DOHH2 (cell line): ENCODE measurements around the gene TIPIN.

ENCODE experiments used
- H3F3A ChIP-seq: fragments of 200-600 bp; sonication (generic), shearing (Covaris generic); 2 replicates; pipeline ENCODE4 v1.6.0; 2016; ENCODE audit warnings: antibody characterized with exemption, mild to moderate bottlenecking; ENCODE audit not compliant: control insufficient read depth, insufficient read depth
- H3K27ac ChIP-seq: fragments of 200-600 bp; sonication (generic); 2 replicates; pipeline ENCODE4 v1.5.1; 2014; ENCODE audit warnings: low read depth, mild to moderate bottlenecking, low read length, moderate library complexity
- H3K27me3 ChIP-seq: fragments of 200-600 bp; sonication (generic); 2 replicates; pipeline ENCODE4 v1.6.1; 2014; ENCODE audit warnings: mild to moderate bottlenecking, low read length, mixed read lengths; ENCODE audit not compliant: control insufficient read depth
- H3K36me3 ChIP-seq: fragments of 200-600 bp; sonication (generic); 2 replicates; pipeline ENCODE4 v1.6.1; 2014; ENCODE audit warnings: mild to moderate bottlenecking, low read length, moderate library complexity, mixed read lengths; ENCODE audit not compliant: control insufficient read depth
- H3K4me1 ChIP-seq: fragments of 200-600 bp; sonication (generic); 2 replicates; pipeline ENCODE4 v1.6.1; 2014; ENCODE audit warnings: mild to moderate bottlenecking, low read length, mixed read lengths; ENCODE audit not compliant: control insufficient read depth
- H3K4me2 ChIP-seq: fragments of 200-600 bp; sonication (generic); 2 replicates; pipeline ENCODE4 v1.6.0; 2014; ENCODE audit warnings: mild to moderate bottlenecking, low read length, moderate library complexity
- H3K4me3 ChIP-seq: fragments of 200-600 bp; sonication (generic); 2 replicates; pipeline ENCODE4 v1.5.1; 2014; ENCODE audit warnings: mild to moderate bottlenecking, low read length, mixed read lengths
- H3K79me2 ChIP-seq: fragments of 200-600 bp; sonication (generic); 2 replicates; pipeline ENCODE4 v1.6.1; 2014; ENCODE audit warnings: mild to moderate bottlenecking, low read length, mixed read lengths; ENCODE audit not compliant: control insufficient read depth
- H3K9me2 ChIP-seq: fragments of 200-600 bp; sonication (generic); replicated peaks from 2 replicates; pipeline ENCODE4 v1.6.1; 2014; ENCODE audit warnings: mild to moderate bottlenecking, low read length, mixed read lengths; ENCODE audit not compliant: control insufficient read depth
- H3K9me3 ChIP-seq: fragments of 200-600 bp; sonication (generic); 2 replicates; pipeline ENCODE4 v1.6.1; 2014; ENCODE audit warnings: antibody characterized with exemption, low read length, mixed read lengths; ENCODE audit not compliant: control insufficient read depth, insufficient read depth
- H4K20me1 ChIP-seq: fragments of 200-600 bp; sonication (generic); 2 replicates; pipeline ENCODE4 v1.6.0; 2014; ENCODE audit warnings: low read depth, mild to moderate bottlenecking, antibody characterized with exemption, low read length, moderate library complexity; ENCODE audit not compliant: control insufficient read depth, insufficient read depth
- CTCF ChIP-seq: fragments of 200-600 bp; sonication (generic); IDR thresholded peaks from one replicate; pipeline ENCODE4 v1.5.1; 2014; ENCODE audit warnings: antibody characterized with exemption, mild to moderate bottlenecking, low read depth, low read length; ENCODE audit not compliant: poor library complexity, severe bottlenecking
- EZH2phosphoT487 ChIP-seq: fragments of 200-600 bp; sonication (generic); IDR thresholded peaks from 2 replicates; pipeline ENCODE4 v1.6.1; 2017; ENCODE audit warnings: borderline replicate concordance, mild to moderate bottlenecking, antibody characterized with exemption, low read length, moderate library complexity, mixed read lengths

Gene TIPIN

GRCh38 chr15:66404532-66404931 lies 48.0 kb upstream of the TIPIN start:
- H3K9me3 ChIP-seq, result no peaks in the 10 kb centered on the region
- H3K36me3 ChIP-seq, result peaks cover 13% of the 10 kb centered on the region
- H3K27me3 ChIP-seq, result no peaks in the 10 kb centered on the region
- no peak overlapping the region for H3K27ac ChIP-seq
- peaks cover 100% of the 10 kb centered on the region for H3K79me2 ChIP-seq
- H3F3A ChIP-seq, result peaks cover 23% of the 10 kb centered on the region
- 0 out of 2 replicates have a peak overlapping the region, but pooled peaks have one; percentile 2 for H3K4me2 ChIP-seq
- H3K4me3 ChIP-seq, result no peak overlapping the region
- H3K4me1 ChIP-seq, result peaks cover 92% of the 10 kb centered on the region
- H4K20me1 ChIP-seq, result peaks cover 39% of the 10 kb centered on the region
- TF ChIP-seq EZH2phosphoT487 (no peak), CTCF (no peak)
- no peaks in the 10 kb centered on the region for H3K9me2 ChIP-seq

GRCh38 chr15:66404122-66404521 lies 47.6 kb upstream of the TIPIN start:
- peaks cover 92% of the 10 kb centered on the region for H3K4me1 ChIP-seq
- H3K4me2 ChIP-seq, result peak overlapping the region; percentile 99; the same call in 1 of the 2 replicates
- peaks cover 35% of the 10 kb centered on the region for H4K20me1 ChIP-seq

GRCh38 chr15:66403323-66403722 lies 46.8 kb upstream of the TIPIN start:
- Histone ChIP-seq H3F3A (peaks cover 23% of the 10 kb centered on the region), H3K79me2 (peaks cover 100% of the 10 kb centered on the region), H3K9me3 (no peaks in the 10 kb centered on the region), H3K36me3 (peaks cover 13% of the 10 kb centered on the region), H3K4me2 (peak overlapping the region; percentile 99), H3K9me2 (no peaks in the 10 kb centered on the region), H4K20me1 (peaks cover 29% of the 10 kb centered on the region; the same call in 1 of the 2 replicates), H3K4me3 (peak overlapping the region; percentile 78; the same call in 1 of the 2 replicates), H3K4me1 (peaks cover 92% of the 10 kb centered on the region), H3K27me3 (no peaks in the 10 kb centered on the region), H3K27ac (no peak overlapping the region)
- TF ChIP-seq EZH2phosphoT487 (no peak), CTCF (no peak)

More at GRCh38 chr15:66404122-66404521, 47.6 kb upstream of the TIPIN start:
- Histone ChIP-seq H3K4me3 (no peak overlapping the region), H3K27ac (no peak overlapping the region), H3F3A (peaks cover 23% of the 10 kb centered on the region), H3K9me2 (no peaks in the 10 kb centered on the region), H3K9me3 (no peaks in the 10 kb centered on the region), H3K27me3 (no peaks in the 10 kb centered on the region), H3K36me3 (peaks cover 13% of the 10 kb centered on the region), H3K79me2 (peaks cover 100% of the 10 kb centered on the region)
- TF ChIP-seq CTCF (no peak), EZH2phosphoT487 (no peak)
